ENCODE measurements around the gene GNA15.

GNA15 gene

DNA sequence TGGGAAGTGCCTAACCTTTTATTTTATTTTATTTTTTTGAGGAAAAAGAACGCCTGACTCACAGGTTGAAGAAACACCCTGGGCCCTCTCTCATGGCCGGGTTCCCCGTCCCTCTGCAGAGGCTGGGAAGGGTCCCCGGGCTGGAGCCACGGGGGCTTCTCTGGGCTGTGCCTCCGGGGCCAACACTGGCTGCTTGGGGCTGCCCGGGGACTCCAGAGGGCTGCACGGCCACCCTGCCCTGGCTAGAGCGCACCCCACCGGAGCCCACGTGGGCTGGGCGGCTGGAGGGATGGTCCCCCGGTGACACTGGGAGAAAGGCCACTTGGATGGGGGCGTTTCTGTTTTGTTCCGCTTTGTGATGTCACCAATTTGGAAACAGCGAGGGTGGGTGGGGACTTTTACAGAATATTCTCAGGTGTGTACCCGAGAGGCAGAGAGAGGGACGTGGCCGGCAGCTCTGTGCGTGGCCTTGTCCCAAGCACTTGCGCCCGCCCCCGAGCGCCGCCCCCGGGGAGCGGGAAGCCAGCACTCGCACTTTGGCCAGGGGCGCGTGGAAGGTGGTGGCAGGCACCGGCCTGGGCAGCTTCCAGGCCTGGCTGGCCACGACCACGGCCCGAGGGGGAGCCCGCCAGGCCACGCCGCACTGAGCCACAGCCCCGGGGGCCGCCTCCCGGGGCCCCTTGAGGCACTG lies 13.9 kb upstream of the GNA15 start:
- Histone ChIP-seq H3K36me3 (ENCODE audit: control insufficient read depth, insufficient read depth, low read length) (peaks cover 9% of the 10 kb centered on the region; the same call in 1 of the 2 replicates), H3K9me3 (ENCODE audit: control insufficient read depth, insufficient read depth, low read length) (no peaks in the 10 kb centered on the region), H3K4me3 (ENCODE audit: low read length) (no peak overlapping the region), H3K27ac (ENCODE audit: low read length) (no peak overlapping the region), H3K4me1 (ENCODE audit: control insufficient read depth, insufficient read depth, low read length) (no peaks in the 10 kb centered on the region; the same call in 1 of the 2 replicates), H3K27me3 (ENCODE audit: control insufficient read depth, insufficient read depth, low read length) (no peaks in the 10 kb centered on the region)
- WGBS (ENCODE audit: insufficient coverage, insufficient read length), result no CpG with 5 or more reads among the region's 40 CpGs
- DNase-seq (ENCODE audit: low read depth, low spot score), result no peak

GRCh38 chr19:3122512-3122870 lies 13.3 kb upstream of the GNA15 start:
- H3K9me3 ChIP-seq (ENCODE audit: control insufficient read depth, insufficient read depth, low read length), result no peaks in the 10 kb centered on the region
- no CpG with 5 or more reads among the region's 22 CpGs for whole genome bisulfite sequencing (ENCODE audit: insufficient coverage, insufficient read length)
- H3K4me1 ChIP-seq (ENCODE audit: control insufficient read depth, insufficient read depth, low read length), result no peaks in the 10 kb centered on the region; the same call in 1 of the 2 replicates
- no peak for DNase-seq (ENCODE audit: low read depth, low spot score)
- H3K4me3 ChIP-seq (ENCODE audit: low read length), result no peak overlapping the region
- H3K27me3 ChIP-seq (ENCODE audit: control insufficient read depth, insufficient read depth, low read length), result no peaks in the 10 kb centered on the region
- H3K36me3 ChIP-seq (ENCODE audit: control insufficient read depth, insufficient read depth, low read length), result peaks cover 9% of the 10 kb centered on the region; the same call in 1 of the 2 replicates
- no peak overlapping the region for H3K27ac ChIP-seq (ENCODE audit: low read length)

DNA sequence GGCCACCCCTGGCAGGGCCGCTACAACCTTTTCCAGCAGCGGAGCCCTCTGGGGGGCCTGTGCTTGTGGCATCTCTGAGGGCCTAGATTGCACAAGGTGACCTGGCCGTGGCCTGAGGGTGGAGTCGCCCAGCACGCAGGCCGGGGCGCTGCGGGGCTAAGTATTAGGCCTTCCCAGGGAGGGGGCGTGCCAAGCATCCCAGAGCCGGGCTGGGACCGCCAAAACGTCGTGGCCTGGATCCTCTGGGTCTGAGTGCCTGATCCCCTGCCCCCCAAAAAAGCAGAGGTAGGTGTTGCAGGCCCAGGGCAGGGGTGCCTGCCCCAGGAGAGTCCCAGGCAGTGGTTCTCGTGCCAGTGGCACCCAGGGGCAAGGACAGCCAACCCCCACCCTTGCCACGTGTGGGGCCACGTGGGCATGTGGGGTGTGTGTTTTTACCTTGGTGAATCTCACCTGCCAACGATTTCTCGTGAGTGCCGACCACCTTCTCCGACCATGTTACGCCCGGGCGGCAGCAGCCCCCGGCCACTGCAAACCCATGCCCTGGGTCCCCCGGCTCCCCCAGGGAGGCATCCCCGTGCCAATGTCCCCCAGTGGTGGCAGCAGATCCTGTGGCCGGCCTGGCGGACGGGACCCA lies 12.6 kb upstream of the GNA15 start:
- H3K27me3 ChIP-seq (ENCODE audit: control insufficient read depth, insufficient read depth, low read length), result no peaks in the 10 kb centered on the region
- H3K9me3 ChIP-seq (ENCODE audit: control insufficient read depth, insufficient read depth, low read length), result no peaks in the 10 kb centered on the region
- no peaks in the 10 kb centered on the region; the same call in 1 of the 2 replicates for H3K4me1 ChIP-seq (ENCODE audit: control insufficient read depth, insufficient read depth, low read length)
- no CpG with 5 or more reads among the region's 29 CpGs for WGBS (ENCODE audit: insufficient coverage, insufficient read length)
- peaks cover 5% of the 10 kb centered on the region; the same call in 1 of the 2 replicates for H3K36me3 ChIP-seq (ENCODE audit: control insufficient read depth, insufficient read depth, low read length)
- H3K27ac ChIP-seq (ENCODE audit: low read length), result no peak overlapping the region
- no peak for DNase-seq (ENCODE audit: low read depth, low spot score)
- no peak overlapping the region for H3K4me3 ChIP-seq (ENCODE audit: low read length)

- no peaks in the 10 kb centered on the region for H3K27me3 ChIP-seq (ENCODE audit: control insufficient read depth, insufficient read depth, low read length)
- no CpG with 5 or more reads among the region's 8 CpGs for WGBS (ENCODE audit: insufficient coverage, insufficient read length)
- DNase-seq (ENCODE audit: low read depth, low spot score), result no peak
Measured at GRCh38 chr19:3123956-3124355, 11.9 kb upstream of the GNA15 start.

DNA sequence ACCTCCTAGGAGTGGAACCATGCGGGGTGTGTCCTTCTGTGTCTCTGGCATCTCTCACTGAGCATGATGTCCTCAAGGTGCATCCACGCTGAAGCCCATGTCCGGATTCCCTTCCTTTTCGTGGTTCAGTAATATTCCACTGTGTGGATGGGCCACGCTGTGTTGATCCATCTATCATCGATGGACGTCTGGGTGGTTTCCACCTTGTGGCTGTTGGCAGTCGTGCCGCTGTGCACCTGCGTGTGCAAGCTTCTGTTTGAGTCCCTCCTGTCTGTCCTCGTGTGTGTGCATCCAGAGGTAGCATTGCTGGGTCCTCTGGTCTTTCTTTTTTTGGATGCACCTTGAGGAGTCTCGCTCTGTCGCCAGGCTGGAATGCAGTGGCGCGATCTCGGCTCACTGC lies 11.2 kb upstream of the GNA15 start:
- Histone ChIP-seq H3K36me3 (ENCODE audit: control insufficient read depth, insufficient read depth, low read length) (peaks cover 3% of the 10 kb centered on the region; the same call in 1 of the 2 replicates), H3K4me1 (ENCODE audit: control insufficient read depth, insufficient read depth, low read length) (no peaks in the 10 kb centered on the region; the same call in 1 of the 2 replicates), H3K27ac (ENCODE audit: low read length) (no peak overlapping the region), H3K9me3 (ENCODE audit: control insufficient read depth, insufficient read depth, low read length) (no peaks in the 10 kb centered on the region), H3K4me3 (ENCODE audit: low read length) (no peak overlapping the region), H3K27me3 (ENCODE audit: control insufficient read depth, insufficient read depth, low read length) (no peaks in the 10 kb centered on the region)
- no CpG with 5 or more reads among the region's 16 CpGs for WGBS (ENCODE audit: insufficient coverage, insufficient read length)
- DNase-seq (ENCODE audit: low read depth, low spot score), result no peak

More at GRCh38 chr19:3123956-3124355, 11.9 kb upstream of the GNA15 start:
- Histone ChIP-seq H3K27ac (ENCODE audit: low read length) (no peak overlapping the region), H3K4me3 (ENCODE audit: low read length) (no peak overlapping the region), H3K36me3 (ENCODE audit: control insufficient read depth, insufficient read depth, low read length) (peaks cover 3% of the 10 kb centered on the region; the same call in 1 of the 2 replicates), H3K9me3 (ENCODE audit: control insufficient read depth, insufficient read depth, low read length) (no peaks in the 10 kb centered on the region), H3K4me1 (ENCODE audit: control insufficient read depth, insufficient read depth, low read length) (no peaks in the 10 kb centered on the region; the same call in 1 of the 2 replicates)

DNA sequence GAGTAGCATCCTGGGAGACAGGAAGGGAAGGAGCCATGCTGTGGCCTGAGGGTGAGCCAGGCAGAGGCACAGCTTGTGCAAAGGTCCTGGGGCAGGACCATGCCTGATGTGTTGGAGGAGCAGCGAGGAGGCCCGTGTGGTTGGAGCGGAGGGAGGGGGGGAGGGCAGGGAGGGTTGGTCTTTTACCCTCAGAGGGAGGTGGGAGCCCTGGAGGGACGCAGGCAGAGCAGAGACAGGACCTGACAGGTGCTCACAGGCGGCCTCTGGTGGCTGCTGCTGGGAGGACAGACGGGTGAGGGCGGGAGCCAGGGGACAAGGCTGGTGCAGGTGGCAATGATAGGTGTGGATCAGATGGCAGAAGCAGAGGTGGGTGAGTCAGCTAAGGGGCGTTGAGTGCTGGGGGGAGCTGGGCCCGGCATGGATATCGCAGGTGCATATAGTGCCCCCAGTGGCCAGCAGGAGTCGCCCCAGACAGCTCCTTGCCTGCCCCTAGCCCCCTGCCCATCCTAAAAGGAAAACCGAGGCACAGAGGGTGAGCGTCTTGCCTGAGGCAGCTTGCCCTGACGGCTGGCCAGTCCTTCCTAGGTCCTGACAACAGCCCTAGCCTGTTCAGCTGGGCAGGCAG lies 9.8 kb upstream of the GNA15 start:
- peak; percentile 50 for DNase-seq (ENCODE audit: low read depth, low spot score)
- no CpG with 5 or more reads among the region's 14 CpGs for WGBS (ENCODE audit: insufficient coverage, insufficient read length)
- Histone ChIP-seq H3K27ac (ENCODE audit: low read length) (no peak overlapping the region), H3K4me3 (ENCODE audit: low read length) (no peak overlapping the region), H3K36me3 (ENCODE audit: control insufficient read depth, insufficient read depth, low read length) (0 out of 2 replicates have a peak, but pooled peaks cover 3% of the 10 kb centered on the region), H3K4me1 (ENCODE audit: control insufficient read depth, insufficient read depth, low read length) (no peaks in the 10 kb centered on the region; the same call in 1 of the 2 replicates), H3K27me3 (ENCODE audit: control insufficient read depth, insufficient read depth, low read length) (no peaks in the 10 kb centered on the region), H3K9me3 (ENCODE audit: control insufficient read depth, insufficient read depth, low read length) (no peaks in the 10 kb centered on the region)

DNA sequence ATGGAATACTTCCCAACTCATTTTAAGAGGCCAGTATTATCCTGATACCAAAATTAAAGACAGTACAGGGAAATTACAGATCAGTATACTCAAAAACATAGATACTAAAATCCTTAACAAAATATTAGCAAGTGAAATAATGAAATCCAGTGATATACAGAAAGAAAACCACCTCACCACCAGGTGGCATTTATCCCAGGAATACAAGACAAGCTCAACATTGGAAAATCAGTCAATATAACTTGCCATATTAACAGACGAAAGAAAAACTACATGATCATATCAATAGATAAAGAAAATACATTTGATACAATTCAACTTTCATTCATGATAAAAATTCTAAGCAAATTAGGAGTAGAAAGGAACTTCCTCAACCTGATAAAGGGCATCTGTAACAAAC lies 6.7 kb upstream of the GNA15 start:
- Histone ChIP-seq H3K27ac (ENCODE audit: low read length) (no peak overlapping the region), H3K9me3 (ENCODE audit: control insufficient read depth, insufficient read depth, low read length) (no peaks in the 10 kb centered on the region), H3K27me3 (ENCODE audit: control insufficient read depth, insufficient read depth, low read length) (no peaks in the 10 kb centered on the region), H3K4me3 (ENCODE audit: low read length) (no peak overlapping the region), H3K36me3 (ENCODE audit: control insufficient read depth, insufficient read depth, low read length) (no peaks in the 10 kb centered on the region), H3K4me1 (ENCODE audit: control insufficient read depth, insufficient read depth, low read length) (peaks cover 1% of the 10 kb centered on the region; the same call in 1 of the 2 replicates)
- no CpG with 5 or more reads among the region's 1 CpG for WGBS (ENCODE audit: insufficient coverage, insufficient read length)
- no peak for DNase-seq (ENCODE audit: low read depth, low spot score)

DNA sequence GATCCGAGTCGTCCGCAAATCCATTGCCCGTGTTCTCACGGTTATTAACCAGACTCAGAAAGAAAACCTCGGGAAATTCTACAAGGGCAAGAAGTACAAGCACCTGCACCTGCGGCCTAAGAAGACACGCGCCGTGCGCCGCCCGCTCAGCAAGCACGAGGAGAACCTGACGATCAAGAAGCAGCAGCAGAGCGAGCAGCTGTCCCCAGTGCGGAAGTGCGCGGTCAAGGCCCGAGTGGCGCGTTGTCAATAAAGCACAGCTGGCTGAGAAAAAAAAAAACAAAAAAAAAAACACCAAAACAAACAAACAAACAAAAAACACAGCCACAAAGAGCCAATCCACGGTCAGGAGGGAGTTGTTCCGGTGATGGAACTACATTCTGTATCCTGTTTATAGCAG lies 4.7 kb upstream of the GNA15 start:
- no CpG with 5 or more reads among the region's 24 CpGs for WGBS (ENCODE audit: insufficient coverage, insufficient read length)
- H3K4me3 ChIP-seq (ENCODE audit: low read length), result no peak overlapping the region
- H3K9me3 ChIP-seq (ENCODE audit: control insufficient read depth, insufficient read depth, low read length), result no peaks in the 10 kb centered on the region
- H3K36me3 ChIP-seq (ENCODE audit: control insufficient read depth, insufficient read depth, low read length), result no peaks in the 10 kb centered on the region
- no peak for DNase-seq (ENCODE audit: low read depth, low spot score)
- no peaks in the 10 kb centered on the region for H3K27me3 ChIP-seq (ENCODE audit: control insufficient read depth, insufficient read depth, low read length)
- H3K4me1 ChIP-seq (ENCODE audit: control insufficient read depth, insufficient read depth, low read length), result 0 out of 2 replicates have a peak, but pooled peaks cover 1% of the 10 kb centered on the region
- H3K27ac ChIP-seq (ENCODE audit: low read length), result no peak overlapping the region

GRCh38 chr19:3132971-3133792 lies 2.7 kb upstream of the GNA15 start:
- DNase-seq (ENCODE audit: low read depth, low spot score), result no peak
- Histone ChIP-seq H3K9me3 (ENCODE audit: control insufficient read depth, insufficient read depth, low read length) (no peaks in the 10 kb centered on the region), H3K4me3 (ENCODE audit: low read length) (no peak overlapping the region), H3K4me1 (ENCODE audit: control insufficient read depth, insufficient read depth, low read length) (0 out of 2 replicates have a peak, but pooled peaks cover 1% of the 10 kb centered on the region), H3K27ac (ENCODE audit: low read length) (no peak overlapping the region), H3K27me3 (ENCODE audit: control insufficient read depth, insufficient read depth, low read length) (no peaks in the 10 kb centered on the region), H3K36me3 (ENCODE audit: control insufficient read depth, insufficient read depth, low read length) (no peaks in the 10 kb centered on the region)
- WGBS (ENCODE audit: insufficient coverage, insufficient read length), result no CpG with 5 or more reads among the region's 24 CpGs

DNA sequence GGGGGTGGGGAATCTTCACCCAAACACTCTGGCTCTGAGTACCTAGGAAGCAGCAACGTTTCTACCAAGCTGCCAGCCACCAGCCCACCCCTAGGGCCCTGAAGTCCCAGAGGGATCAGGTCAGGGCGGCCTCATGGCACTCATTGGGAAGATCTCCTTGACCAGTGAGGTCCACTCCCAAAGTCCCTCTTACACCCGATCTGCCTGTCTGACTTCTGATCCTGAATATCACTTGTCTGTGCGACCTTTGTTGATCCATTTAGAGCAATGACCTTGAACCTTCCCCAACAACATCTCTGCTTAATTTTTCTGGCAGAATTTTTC lies 2.1 kb upstream of the GNA15 start:
- no CpG with 5 or more reads among the region's 4 CpGs for WGBS (ENCODE audit: insufficient coverage, insufficient read length)
- H3K4me1 ChIP-seq (ENCODE audit: control insufficient read depth, insufficient read depth, low read length), result 0 out of 2 replicates have a peak, but pooled peaks cover 1% of the 10 kb centered on the region
- DNase-seq (ENCODE audit: low read depth, low spot score), result no peak
- H3K9me3 ChIP-seq (ENCODE audit: control insufficient read depth, insufficient read depth, low read length), result no peaks in the 10 kb centered on the region
- no peak overlapping the region for H3K27ac ChIP-seq (ENCODE audit: low read length)
- H3K4me3 ChIP-seq (ENCODE audit: low read length), result no peak overlapping the region
- no peaks in the 10 kb centered on the region for H3K36me3 ChIP-seq (ENCODE audit: control insufficient read depth, insufficient read depth, low read length)
- H3K27me3 ChIP-seq (ENCODE audit: control insufficient read depth, insufficient read depth, low read length), result no peaks in the 10 kb centered on the region

Measured in iPS DF 6.9 (cell line).